MM.1S (cell line): Measurements from ENCODE around the gene SEMA3D.

Experiments used
- CTCF ChIP-seq: fragments of 300-600 bp; sonication (generic); IDR thresholded peaks from 2 replicates; pipeline ENCODE4 v1.5.1; 2016; ENCODE audit warnings: antibody characterized with exemption, low read length, mixed read lengths
- EZH2phosphoT487 ChIP-seq: fragments of 300-600 bp; sonication (generic); IDR thresholded peaks from 2 replicates; pipeline ENCODE4 v1.6.1; 2018; ENCODE audit warnings: antibody characterized with exemption, low read length

- TF ChIP-seq CTCF (peak; percentile 80), EZH2phosphoT487 (no peak)
Measured at GRCh38 chr7:85041605-85042216, 145.1 kb downstream of the SEMA3D start.
